NOMO-1 (cell line): Measurements from ENCODE around the gene IFT57.
"Not testable (repeated sequence)": the region's sequence is repeated elsewhere in the genome, so short reads cannot be mapped to it uniquely, and the experiment has no call there.

Experiments
- DNase-seq, 2 experiments: peaks; one replicate each; lab custom pipeline; 2025; ENCODE audit not compliant: unreplicated experiment in 2 of 2; lab: John Stamatoyannopoulos, UW

IFT57 gene, protein sequence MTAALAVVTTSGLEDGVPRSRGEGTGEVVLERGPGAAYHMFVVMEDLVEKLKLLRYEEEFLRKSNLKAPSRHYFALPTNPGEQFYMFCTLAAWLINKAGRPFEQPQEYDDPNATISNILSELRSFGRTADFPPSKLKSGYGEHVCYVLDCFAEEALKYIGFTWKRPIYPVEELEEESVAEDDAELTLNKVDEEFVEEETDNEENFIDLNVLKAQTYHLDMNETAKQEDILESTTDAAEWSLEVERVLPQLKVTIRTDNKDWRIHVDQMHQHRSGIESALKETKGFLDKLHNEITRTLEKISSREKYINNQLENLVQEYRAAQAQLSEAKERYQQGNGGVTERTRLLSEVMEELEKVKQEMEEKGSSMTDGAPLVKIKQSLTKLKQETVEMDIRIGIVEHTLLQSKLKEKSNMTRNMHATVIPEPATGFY

GRCh38 chr3:108221911-108222852 lies at the start of gene IFT57:
Gene IFT57 (minus strand): TSS chr3:108222424. CDS start chr3:108222322, 102 bp downstream.
- DNase-seq: peak; percentile 97 to 98

- no peak for DNase-seq
These were observed 49.4 kb upstream of the IFT57 start for GRCh38 chr3:108271626-108272025.

GRCh38 chr3:108268235-108268634 lies 46.0 kb upstream of the IFT57 start:
- DNase-seq: not testable (repeated sequence)

- DNase-seq: not testable (repeated sequence)
These were observed 42.5 kb upstream of the IFT57 start for GRCh38 chr3:108264534-108265298.

DNA sequence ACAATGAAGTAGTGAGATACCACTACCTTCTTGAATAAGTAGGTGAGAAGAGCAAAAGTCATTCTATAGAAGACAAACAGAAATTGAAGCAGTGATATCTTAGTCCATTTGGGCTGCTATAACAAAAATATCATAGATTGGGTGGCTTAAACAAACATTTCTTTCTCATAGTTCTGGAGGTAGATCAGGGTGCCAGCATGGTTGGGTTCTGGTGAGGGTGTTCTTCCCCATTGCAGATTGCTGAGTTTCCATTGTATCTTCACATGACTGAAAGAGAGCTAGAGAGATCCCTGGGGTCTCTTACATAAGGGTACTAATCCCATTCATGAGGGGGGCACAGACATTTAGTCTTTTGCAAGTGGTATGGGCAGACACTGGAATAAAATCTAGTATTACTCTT lies 32.9 kb upstream of the IFT57 start:
- DNase-seq: no peak

- no peak for DNase-seq
These were observed 29.6 kb upstream of the IFT57 start for GRCh38 chr3:108251844-108252243.

GRCh38 chr3:108251265-108251664 lies 29.0 kb upstream of the IFT57 start:
- no peak for DNase-seq

DNA sequence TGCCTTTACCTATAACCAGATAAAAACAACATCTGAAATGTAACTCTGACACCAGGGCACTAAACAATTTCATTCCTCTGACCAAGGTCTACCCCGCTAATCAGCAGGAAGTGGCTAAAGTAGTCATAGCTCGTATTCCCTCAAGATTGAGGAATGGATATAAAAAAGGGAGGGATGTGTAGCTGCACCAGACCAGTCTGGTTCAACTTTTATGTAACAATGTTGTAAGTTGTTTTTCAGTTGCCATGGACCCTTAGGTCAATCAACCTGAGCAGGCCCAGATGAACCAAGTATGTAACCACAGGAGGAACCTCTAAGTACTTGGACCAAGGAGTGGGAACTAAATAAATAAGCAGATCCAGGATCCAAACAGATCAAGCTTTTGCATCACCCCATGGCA lies 28.4 kb upstream of the IFT57 start:
- DNase-seq: no peak

GRCh38 chr3:108243243-108243642 lies 21.0 kb upstream of the IFT57 start:
- no peak for DNase-seq

- no peak for DNase-seq
These were observed 20.6 kb upstream of the IFT57 start for GRCh38 chr3:108242776-108243175.

GRCh38 chr3:108241721-108242120 lies 19.5 kb upstream of the IFT57 start:
- no peak for DNase-seq

DNA sequence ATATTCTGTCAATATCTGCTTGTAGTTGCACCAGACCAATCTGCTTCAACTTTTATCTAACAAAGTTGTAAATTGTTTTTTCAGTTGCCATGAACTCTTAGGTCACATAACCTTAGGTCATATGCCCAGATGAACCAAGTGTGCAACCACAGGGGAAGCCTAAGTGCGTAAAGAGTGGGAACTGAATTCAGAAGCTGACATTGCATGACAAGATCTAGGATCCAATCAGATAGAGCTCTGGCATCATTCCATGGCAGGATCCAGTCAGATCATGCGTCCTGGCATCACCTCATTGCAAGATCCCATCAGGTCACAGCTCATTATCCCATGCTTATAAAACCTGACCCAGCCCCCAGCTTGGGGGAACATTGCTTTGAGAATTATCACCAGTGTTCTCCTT lies 18.9 kb upstream of the IFT57 start:
- no peak for DNase-seq

DNA sequence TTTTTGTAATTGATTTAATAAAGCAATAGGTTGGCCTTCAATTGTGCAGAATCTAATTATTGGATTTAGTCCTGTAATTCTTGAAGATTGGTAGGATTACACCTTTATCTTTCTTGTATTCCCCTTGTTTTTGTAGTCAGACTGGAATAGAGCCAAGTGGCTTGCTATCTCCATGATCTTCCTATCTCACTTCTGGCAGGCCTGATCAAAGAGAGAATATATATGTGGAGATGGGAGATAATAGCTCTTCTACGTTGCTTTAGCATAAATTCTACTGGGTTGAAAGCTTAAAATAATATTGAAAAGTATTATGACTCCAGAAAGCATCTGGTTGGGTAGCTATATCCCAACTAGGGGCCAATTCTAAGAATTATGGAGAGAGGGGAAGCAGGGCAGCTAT lies 16.9 kb upstream of the IFT57 start:
- DNase-seq: no peak

DNA sequence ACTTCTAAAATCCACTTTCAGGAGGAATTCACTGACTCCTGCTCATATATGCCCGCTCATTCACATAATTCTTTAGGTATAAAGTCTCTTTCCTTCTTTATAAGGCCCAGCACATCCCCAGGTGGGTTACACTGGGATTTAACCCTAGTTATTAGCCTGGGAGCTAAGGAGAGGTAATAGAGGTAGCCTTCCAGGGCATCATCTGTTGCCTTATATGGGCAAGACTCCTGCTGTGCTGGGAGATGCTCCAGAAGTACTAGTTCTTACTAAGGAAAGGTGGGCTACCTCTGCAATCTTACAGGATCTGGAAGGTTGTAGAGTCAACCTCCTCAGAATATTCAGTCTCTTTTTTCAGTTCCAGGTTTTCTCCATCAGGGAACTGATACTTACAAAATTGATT lies 13.1 kb upstream of the IFT57 start:
- DNase-seq: no peak

DNA sequence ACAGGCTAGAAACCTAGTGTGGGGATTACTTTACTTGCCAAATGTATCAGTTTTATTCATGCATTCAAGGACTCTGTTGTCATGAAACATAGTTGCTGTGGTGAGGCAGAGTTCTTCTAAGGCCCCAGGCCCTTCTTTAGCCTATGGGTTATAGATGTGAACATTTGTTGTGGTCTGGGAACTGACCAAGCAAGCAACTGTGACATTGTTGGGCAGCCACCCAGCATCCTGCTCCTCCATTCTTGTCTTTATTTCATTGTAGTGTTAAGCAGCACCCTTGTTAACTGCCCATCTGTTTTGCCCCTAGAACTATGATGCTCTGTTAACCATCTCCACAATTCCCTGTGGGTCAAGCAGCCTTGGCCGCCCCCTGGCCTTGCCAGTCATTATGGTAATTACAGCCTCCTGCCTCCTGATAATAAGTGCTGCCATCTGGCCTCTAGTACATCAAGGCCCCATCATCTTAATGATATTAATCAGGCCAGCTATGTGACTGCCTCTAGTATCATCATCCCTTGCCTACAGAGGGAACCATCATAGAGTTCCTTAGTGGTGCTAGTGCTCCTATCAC lies 12.2 kb upstream of the IFT57 start:
- no peak for DNase-seq

GRCh38 chr3:108228286-108228685 lies 6.1 kb upstream of the IFT57 start:
- DNase-seq: no peak

- peak; percentile 76 to 80 for DNase-seq
These were observed 4.9 kb upstream of the IFT57 start for GRCh38 chr3:108227131-108227530.

DNA sequence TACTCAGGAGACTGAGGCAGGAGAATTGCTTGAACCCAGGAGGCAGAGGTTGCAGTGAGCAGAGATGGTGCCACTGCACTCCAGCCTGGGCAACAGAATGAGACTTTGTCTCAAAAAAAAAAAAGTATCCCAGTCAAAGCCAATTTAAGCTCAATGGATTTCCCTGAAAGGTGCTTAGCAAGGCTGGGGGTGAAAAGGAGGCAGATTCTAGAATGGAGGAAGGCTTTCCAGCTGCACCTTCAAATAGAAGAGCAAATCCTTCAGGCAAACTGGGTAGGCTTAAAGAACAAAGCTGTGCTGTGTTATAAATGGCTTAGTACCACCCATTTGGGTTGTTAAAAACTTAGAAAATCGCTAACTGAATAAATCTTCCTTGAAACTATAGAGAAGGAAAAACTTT lies 3.0 kb upstream of the IFT57 start:
- DNase-seq: no peak

DNA sequence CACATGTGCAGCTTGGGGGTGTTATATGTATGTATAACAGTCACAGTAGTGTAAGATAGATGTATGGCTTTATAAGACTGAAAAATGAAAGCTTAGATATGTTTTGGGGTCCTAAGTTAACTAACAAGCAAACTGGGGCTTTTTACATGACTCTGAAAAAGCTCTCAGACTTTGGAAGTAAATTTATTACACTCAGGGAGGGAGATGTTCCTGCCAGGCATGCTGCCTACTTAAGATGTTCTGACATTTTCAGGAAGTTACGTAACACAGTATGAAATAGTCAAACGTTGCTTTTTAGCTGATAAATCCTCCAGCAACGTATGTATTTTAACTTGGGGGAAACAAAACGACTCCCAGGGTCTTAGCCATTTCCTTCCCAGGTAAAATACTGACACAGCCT lies 1.7 kb upstream of the IFT57 start:
- DNase-seq: peak; percentile 27 to 89

DNA sequence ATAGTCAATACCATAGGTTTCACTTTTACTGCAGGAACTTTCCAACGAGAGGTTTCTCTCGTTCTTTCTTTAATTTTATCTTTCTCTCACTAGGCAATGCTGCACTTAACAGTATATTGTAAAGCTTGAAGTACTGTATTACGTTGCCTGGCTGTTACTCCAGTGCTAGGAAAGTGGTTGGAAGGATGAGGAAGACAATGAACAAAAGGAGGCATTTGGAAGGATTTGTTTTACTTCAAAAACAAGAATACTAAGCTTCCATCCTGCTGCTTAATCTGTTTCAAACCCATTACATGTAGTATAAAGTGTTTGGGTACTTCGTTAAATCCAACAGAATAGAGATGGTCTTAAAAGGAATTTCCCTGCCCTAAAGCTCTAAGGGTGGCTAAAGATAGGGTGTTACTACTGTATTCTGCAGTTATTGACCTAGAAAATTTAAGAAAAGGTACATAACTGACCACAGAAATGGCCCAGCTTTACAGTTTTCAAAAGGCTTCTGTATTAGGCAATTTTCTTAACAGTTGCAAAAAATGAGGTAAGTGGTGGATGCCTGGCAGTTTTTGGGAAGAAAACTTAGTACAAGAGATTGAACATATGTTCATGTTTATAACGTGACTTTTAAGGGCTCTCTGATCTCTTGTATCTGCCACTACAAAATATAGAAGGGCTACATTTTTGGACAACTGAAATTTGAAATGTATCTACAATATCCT lies 785 bp upstream of the IFT57 start:
- DNase-seq: peak; percentile 52 to 59
